A673 (cell line): ENCODE results near the gene LTA.

Experiments
- EZH2 ChIP-seq: fragments of 200-600 bp; sonication (generic); IDR thresholded peaks from 2 replicates; pipeline ENCODE4 v1.6.1; 2017; ENCODE audit warnings: borderline replicate concordance, low read depth, mild to moderate bottlenecking, mixed read lengths, antibody characterized with exemption, low read length; ENCODE audit not compliant: poor library complexity, severe bottlenecking
- TF ChIP-seq, protein P1 (sequence below): fragments of 300-800, 200-600 bp; sonication (generic); conservative IDR thresholded peaks from 2 replicates; pipeline ENCODE4 v1.5.1; 2017; ENCODE audit warnings: low read depth, mild to moderate bottlenecking, antibody characterized with exemption, low read length, moderate library complexity, mixed read lengths

DNA sequence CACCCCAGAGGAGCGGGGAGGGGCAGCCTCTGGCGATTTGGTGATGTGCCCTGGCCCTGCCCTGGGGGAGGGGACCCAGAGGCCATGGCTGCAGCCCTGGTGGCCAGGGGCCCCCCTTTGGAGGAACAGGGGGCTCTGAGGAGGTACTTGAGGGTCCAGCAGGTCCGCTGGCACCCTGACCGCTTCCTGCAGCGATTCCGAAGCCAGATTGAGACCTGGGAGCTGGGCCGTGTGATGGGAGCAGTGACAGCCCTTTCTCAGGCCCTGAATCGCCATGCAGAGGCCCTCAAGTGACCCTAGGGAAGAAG lies 13.8 kb upstream of the LTA start:
- TF ChIP-seq, protein P1, sequence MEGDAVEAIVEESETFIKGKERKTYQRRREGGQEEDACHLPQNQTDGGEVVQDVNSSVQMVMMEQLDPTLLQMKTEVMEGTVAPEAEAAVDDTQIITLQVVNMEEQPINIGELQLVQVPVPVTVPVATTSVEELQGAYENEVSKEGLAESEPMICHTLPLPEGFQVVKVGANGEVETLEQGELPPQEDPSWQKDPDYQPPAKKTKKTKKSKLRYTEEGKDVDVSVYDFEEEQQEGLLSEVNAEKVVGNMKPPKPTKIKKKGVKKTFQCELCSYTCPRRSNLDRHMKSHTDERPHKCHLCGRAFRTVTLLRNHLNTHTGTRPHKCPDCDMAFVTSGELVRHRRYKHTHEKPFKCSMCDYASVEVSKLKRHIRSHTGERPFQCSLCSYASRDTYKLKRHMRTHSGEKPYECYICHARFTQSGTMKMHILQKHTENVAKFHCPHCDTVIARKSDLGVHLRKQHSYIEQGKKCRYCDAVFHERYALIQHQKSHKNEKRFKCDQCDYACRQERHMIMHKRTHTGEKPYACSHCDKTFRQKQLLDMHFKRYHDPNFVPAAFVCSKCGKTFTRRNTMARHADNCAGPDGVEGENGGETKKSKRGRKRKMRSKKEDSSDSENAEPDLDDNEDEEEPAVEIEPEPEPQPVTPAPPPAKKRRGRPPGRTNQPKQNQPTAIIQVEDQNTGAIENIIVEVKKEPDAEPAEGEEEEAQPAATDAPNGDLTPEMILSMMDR, result no peak
- TF ChIP-seq EZH2, result no peak
